CD1c-positive myeloid dendritic cell (primary cell): ENCODE results near the gene HTR2B.
A peak's percentile ranks its signal among the peaks of the same experiment; 100 is the strongest.
"Not testable (repeated sequence)": the region's sequence is repeated elsewhere in the genome, so short reads cannot be mapped to it uniquely, and the experiment has no call there.

ENCODE experiments used
- DNase-seq: peaks from one replicate; pipeline ENCODE4 v3.0.0-alpha.2; 2016; ENCODE audit errors: extremely low spot score

HTR2B gene

GRCh38 chr2:231124838-231125568, at the start of gene HTR2B:
HTR2B (minus strand) TSS chr2:231125042; CDS start chr2:231123764, 1,278 bp downstream.
- no peak for DNase-seq

GRCh38 chr2:231174211-231174651, 49.4 kb upstream of the HTR2B start:
- DNase-seq: no peak

GRCh38 chr2:231172025-231172424, 47.2 kb upstream of the HTR2B start:
- DNase-seq: no peak

GRCh38 chr2:231170055-231170454, 45.2 kb upstream of the HTR2B start:
- no peak for DNase-seq

- no peak for DNase-seq
These were observed 44.6 kb upstream of the HTR2B start for GRCh38 chr2:231169488-231169887.

- no peak for DNase-seq
These were observed 43.8 kb upstream of the HTR2B start for GRCh38 chr2:231168460-231169139.

GRCh38 chr2:231167745-231168459, 43.1 kb upstream of the HTR2B start:
- no peak for DNase-seq

- DNase-seq: no peak
These were observed 38.7 kb upstream of the HTR2B start for GRCh38 chr2:231163414-231164095.

- no peak for DNase-seq
These were observed 38.2 kb upstream of the HTR2B start for GRCh38 chr2:231163011-231163410.

GRCh38 chr2:231161877-231162329, 37.1 kb upstream of the HTR2B start:
- peak; percentile 26 for DNase-seq

- DNase-seq: no peak
These were observed 36.5 kb upstream of the HTR2B start for GRCh38 chr2:231161252-231161839.

GRCh38 chr2:231160701-231161100, 35.9 kb upstream of the HTR2B start:
- DNase-seq: no peak

GRCh38 chr2:231159306-231159705, 34.5 kb upstream of the HTR2B start:
- no peak for DNase-seq

GRCh38 chr2:231152800-231153557, 28.1 kb upstream of the HTR2B start:
- DNase-seq: no peak

GRCh38 chr2:231146665-231147064, 21.8 kb upstream of the HTR2B start:
- DNase-seq: no peak

GRCh38 chr2:231144896-231145295, 20.1 kb upstream of the HTR2B start:
- no peak for DNase-seq

- not testable (repeated sequence) for DNase-seq
These were observed 16.0 kb upstream of the HTR2B start for GRCh38 chr2:231140808-231141207.

- DNase-seq: no peak
These were observed 15.0 kb upstream of the HTR2B start for GRCh38 chr2:231139796-231140195.

GRCh38 chr2:231138699-231139098, 13.9 kb upstream of the HTR2B start:
- no peak for DNase-seq

GRCh38 chr2:231134910-231135655, 10.2 kb upstream of the HTR2B start:
- DNase-seq: peak; percentile 62
